ENCODE measurements around the gene FBXO39.
"Not testable (repeated sequence)": the region's sequence is repeated elsewhere in the genome, so short reads cannot be mapped to it uniquely, and the experiment has no call there.

Gene FBXO39

DNA sequence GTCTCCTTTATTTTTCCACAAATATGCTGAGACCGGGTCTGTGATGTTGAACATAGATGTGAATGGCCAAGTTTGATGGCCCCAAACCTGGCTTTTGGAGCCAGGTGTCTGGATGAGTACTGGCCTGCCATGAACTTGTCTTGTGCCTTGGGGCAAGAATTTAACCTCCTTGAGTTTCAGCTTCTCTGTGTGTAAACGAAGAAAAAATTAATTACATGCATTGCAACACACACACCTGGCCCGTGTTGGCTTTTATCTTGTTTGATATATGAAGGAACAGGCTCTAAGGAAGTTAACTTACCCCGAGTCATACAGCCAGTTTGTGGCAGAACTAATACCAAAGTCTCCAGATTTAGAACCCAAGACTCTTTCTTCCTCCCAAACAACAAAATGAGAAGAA, 13.1 kb downstream of the FBXO39 start:
- DNase-seq (ENCODE audit: low spot score) (no peak), FAIRE-seq (no peak)

DNA sequence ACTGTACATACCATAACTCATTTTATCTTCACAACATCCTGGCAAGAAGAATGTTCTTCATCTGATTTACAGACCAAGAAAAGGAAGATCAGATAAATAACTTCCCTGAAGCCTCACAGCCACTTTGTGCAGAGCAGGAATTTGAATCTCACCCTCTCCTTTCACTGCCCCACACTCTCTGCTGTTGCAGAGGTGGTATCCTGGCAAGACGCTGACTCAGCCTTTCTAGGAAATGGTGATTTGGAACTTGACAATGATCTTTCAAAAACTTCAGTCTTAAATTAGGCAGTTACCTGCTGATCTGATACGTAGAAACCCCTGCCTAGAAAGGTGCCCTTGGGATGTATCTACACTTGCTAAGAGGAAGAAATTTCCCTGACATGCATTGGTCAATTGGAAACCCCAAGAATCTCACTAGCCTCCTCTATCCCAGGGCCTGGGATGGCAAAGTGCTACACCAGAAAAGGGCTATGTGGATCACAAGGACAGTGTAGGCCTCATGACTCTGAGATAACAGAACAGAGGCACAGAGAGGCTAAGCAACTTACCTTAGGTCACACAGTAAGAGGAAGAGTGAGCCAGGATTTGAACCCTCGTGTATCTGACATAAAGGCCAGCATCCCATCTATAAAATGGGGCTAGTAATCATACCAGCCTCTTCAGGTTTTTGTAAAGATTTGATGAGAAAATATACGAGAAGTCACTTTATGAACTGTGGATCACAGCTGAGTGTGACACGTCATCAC, 17.9 kb downstream of the FBXO39 start:
- DNase-seq (ENCODE audit: low spot score) = no peak
- FAIRE-seq = no peak

DNA sequence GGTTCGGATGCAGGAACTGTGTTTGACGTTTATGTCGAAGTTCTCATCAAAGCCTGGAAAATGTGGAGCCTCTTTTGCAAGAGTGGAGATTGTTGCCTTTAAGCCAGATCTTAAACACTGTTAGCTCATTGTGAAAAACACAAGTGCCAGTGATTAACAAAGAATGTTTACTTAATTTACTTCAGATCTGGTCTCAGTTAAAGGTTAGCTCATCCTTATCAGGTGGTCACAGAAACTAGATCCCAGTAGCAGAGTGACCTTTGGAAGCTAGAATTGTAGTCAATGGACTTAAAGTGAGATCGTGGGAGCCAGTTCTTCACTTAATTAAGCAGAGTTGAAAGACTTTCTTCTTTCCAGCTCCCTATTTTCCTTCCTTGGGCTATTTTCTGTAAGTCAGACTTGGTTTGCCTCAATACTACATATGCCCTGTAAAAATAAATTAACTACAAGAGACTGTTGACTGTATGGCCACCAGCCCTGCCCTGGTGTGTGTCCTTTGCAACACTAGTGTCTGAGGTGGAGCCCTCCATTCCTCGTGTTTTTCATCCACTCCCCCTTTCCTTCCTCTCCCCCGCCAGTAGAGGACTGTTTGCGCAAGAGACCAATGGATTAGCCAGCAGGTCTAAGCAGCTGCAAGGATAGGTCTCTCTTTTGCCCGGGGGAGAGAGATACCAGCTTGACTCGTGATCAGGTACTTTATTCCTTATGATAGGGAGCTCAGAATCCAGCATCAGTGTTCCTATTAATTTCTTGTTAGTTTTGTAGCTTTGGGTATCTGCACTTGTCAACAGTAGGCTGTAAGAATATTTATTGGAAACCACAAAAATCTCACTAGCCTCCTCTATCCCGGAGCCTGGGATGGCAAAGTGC, 20.2 kb downstream of the FBXO39 start:
- FAIRE-seq (no peak), DNase-seq (ENCODE audit: low spot score) (no peak)

DNA sequence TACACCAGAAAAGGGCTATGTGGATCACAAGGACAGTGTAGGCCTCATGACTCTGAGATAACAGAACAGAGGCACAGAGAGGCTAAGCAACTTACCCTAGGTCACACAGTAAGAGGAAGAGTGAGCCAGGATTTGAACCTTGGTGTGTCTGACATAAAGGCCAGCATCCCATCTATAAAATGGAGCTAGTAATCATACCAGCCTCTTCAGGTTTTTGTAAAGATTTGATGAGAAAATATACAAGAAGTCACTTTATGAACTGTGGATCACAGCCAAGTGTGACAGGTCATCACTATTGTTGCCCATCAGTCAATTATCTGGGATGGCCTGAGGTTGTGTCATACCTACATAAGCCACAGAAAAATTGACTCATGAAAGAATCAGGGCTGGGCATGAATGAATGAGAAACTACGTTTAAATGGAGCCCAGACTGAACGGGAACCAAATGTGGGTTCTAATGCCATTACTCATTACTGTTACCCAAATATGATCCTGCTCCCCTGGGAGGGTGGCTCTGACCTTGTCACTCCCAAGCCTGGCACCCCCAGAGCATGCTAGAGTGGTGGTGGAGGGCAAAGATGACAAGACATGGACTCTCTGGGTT, 21.0 kb downstream of the FBXO39 start:
- FAIRE-seq = peak; percentile 88
- peak; percentile 54 for DNase-seq (ENCODE audit: low spot score)

DNA sequence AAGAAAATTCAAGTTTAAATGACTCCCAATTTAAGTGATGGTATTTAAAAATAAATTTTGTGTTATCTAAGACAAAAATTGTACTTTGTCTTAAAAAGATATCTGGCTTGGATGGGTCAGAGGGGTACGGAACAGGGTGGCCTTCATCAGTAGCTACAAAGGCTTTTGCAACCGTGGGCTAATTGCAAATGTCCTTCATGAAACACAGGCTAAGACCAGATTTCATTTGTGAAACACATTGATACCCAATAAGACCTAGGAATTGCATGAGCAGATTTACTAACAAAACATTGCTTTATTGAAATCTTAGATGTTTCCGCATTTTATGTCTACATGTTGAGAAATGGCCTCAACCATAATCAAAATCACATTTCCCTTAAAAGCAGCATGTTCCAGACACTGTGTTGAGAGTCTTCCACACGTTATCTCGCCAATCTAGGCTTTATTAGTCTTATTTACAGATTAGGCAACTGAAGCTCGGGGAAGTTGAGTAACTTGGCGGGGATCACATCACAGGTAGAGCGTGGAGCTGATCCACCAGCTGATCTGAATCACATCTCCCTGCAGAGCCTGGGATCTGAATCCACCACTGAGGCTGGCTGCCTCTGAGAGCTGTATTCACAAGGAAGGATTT, 21.8 kb downstream of the FBXO39 start:
- DNase-seq (ENCODE audit: low spot score) = no peak
- no peak for FAIRE-seq

DNA sequence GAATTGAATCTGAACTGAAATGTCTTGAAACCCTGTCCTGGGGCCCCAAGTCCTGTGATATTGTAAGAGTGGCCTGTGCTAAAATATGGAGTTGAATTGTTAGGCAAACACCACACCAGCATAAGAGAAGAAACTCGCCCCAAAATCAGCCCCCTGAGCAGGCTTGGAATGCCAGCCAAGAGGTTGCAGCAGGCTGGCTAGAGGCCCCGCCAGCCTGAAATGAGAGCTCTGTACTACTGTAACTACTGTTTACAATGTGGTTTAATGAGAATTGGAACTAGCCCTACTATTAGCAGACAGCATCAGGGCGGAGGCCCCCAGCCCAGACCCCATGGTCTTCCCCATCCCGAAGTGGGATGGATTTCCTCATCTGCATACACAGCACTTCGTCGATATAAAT, 23.7 kb downstream of the FBXO39 start:
- no peak for FAIRE-seq
- DNase-seq (ENCODE audit: low spot score) = no peak

DNA sequence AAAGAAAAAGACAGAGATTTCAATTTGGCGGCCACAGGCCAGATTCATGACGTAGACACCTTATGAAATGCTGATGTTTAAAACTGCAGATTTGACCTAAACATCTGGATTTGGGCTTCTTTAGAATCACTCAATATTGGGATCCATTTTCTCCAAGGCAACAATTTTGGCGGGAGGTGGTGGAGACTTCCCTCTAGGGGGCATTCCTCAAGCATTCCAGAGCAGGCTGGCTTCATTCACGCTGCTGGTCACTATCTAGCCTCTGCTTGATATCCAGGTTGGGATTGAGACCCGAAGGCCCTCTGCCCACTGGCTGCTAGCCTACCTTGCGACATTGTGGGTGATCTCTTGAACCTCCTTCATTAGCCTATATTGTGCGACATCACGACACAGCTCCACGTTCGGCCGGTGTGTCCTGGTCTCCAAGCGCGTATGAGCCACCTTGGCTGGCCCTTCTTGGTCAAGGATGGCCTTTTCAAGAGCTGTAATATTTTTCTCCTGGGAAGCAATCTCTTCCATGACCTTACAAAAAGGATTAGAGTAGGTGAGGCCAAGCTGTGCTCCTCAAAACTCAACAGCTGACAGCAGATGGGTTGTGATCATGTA, 24.5 kb downstream of the FBXO39 start:
- DNase-seq (ENCODE audit: low spot score) (no peak), FAIRE-seq (no peak)

DNA sequence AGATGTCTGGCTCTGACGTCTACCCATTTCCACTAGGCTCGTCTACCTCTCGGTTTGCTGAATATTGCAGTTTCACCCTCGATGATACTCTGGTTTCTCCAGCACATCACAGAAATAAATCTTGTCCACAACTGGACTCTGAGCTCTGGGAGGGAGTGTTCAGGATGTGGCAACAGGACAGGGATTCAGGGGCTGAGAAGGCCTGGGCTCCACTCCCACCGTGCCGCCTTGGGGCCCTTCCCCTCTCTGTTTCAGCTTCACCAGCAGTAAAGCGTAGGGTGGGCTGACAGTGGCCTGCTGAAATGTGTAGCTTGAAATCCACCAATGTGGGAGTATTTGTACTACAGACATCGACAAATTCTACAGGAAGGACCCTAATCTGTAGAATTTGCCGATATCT, 35.5 kb downstream of the FBXO39 start:
- FAIRE-seq (no peak), DNase-seq (ENCODE audit: low spot score) (no peak)

DNA sequence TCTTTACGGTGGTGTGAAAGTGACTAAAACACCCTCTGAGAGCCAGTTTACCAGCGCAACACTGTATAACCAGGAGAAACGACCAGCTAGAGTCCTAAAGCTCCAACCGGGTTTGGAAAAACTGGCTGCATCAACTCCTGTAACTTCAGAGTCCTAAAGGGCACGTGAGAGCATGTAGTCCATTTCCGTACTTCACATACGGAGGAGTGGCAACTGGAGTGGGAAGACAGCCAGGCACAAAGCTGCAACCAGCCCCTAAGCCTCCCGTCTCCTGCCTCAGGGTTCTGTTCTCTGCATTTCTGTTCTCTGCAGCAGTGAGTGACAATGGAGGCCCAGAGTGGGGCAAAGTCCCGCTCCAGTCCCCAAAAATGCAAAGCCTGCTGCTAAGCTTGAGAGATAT, 36.3 kb downstream of the FBXO39 start:
- FAIRE-seq (no peak), DNase-seq (ENCODE audit: low spot score) (no peak)

DNA sequence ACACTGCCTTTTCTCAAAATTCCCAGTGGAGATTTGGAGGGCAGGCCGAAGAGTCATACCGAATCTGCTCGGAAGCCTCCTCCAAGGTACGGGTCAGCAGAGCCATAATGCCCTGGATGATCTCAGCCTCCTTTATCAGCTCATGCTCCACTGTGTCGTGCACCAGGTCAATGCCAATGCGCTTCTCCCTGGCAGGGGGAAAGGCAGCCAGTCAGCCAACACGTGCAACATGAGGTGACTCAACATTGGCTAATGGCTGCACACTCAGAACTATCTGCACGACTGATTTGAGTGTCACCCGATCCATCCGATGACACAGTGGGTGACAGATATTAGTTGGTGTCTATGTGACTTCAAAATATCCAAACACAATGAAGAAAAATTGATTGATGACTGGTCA, 39.8 kb downstream of the FBXO39 start:
- peak; percentile 80 for DNase-seq (ENCODE audit: low spot score)
- FAIRE-seq = peak; percentile 55

DNA sequence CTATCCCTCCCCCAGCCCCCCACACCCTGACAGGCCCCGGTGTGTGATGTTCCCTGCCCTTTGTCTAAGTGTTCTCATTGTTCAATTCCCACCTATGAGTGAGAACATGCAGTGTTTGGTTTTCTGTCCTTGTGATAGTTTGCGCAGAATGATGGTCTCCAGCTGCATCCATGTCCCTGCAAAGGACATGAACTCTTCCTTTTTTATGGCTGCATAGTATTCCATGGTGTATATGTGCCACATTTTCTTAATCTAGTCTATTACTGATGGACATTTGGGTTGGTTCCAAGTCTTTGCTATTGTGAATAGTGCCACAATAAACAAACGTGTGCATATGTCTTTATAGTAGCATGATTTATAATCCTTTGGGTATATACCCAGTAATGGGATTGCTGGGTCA, 40.4 kb downstream of the FBXO39 start:
- DNase-seq (ENCODE audit: low spot score); FAIRE-seq: not testable (repeated sequence)

DNA sequence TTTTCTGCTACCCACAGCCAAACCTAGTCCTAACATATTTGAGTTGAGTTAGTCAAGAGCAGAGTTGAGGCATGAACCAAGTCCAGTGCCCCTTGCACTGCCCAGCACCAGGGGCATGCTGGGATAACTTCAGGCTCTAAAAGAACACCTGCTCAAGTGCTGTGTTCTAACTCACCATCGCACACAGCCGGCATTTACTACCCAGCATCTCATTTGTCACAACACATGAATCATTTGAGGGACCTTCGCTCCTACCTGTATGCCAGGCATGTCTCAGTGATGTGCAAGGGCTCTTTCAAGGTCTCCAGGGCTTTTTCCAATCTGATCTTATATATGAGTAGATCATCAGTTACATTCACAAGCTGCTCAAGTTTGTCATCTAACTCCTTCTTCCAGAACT, 42.9 kb downstream of the FBXO39 start:
- FAIRE-seq (no peak), DNase-seq (ENCODE audit: low spot score) (no peak)

DNA sequence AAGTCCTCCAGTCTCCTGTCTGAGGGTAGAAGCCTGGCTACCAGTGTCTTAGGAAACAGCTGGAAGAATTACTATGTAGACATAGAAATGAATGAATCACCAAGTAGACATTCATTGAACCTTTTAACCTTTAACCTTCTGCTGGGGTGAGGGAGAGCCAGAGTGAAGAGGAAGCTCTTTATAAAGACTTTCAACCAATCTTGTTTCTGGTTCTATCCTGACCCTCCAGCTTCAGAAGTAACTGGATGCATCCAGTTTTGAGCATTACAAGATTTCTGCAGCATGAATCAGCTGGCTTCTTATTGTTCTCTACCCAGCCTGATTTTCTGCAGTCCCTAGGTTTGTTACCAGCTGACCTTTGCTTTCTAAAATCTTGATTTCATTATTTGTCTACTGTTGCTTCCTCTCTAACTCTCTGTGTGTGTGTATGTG, 47.0 kb downstream of the FBXO39 start:
- DNase-seq (ENCODE audit: low spot score) = peak; percentile 46
- FAIRE-seq = no peak

DNA sequence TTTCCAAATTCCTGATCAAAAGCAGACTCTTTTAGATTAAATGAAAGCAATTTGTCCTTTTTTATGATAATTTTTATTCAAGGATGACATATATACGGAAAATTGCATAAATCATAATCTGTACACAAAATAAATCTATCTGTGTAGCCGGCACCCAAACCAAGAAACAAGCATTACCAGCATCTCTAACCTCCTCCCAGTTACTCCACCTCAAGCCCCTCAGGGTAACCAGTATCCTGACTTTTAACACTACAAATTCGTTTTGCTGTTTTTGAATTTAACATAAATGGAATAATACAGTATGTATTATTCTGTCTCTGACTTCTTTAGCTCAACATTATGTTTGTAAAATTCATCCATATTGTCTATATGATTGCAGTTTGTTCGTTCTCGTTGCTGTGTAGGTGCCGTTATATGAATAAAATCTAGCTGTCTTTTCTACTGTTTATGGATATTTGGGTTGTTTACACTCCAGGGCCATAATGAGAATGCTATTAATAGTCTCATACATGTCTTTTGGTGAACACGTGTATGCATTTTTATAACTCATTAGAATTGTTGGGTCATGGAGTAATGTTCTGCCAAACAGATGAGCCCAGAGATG, 54.5 kb downstream of the FBXO39 start:
- DNase-seq (ENCODE audit: low spot score) (no peak), FAIRE-seq (no peak)

DNA sequence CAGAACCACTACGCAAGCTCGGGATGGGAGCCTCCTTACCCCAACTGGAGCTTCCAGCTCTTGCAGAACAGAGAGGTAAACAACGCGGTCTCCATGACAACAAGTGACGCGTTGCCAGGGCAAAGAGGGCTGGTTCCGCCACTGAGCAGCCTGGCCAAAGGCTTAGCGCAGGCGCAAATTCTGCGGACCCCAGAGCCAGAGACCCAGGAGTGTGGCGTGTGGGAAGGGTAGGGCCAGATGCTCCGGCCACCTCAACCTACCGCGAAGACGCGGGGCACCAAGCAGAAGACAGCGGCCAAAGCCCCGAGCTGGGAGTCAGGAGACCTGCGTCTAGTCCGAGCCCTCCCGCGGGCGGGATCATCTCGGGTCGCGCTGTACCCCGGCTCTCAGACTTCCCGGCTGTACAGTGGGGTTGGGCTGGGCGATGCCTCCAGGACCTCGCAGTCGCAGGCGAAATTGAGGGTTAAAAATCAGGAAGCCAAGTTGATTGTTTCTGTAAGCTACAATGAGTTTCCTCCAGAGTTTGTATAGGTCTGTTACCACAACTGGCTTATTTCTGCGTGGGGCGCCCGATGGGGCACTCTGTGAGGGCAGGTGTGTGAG, 55.7 kb downstream of the FBXO39 start, which contains the start of gene TEKT1:
Gene TEKT1, minus strand, starts transcription at position 69 of the 603 bp plus-strand sequence. CDS start 1,353 bp downstream, outside the sequence.
- DNase-seq (ENCODE audit: low spot score) (no peak), FAIRE-seq (no peak)
